Activated T-cell treated with anti-CD3 and anti-CD28 coated beads, Interleukin-2, amount 50 U/mL, for 24 hours (primary cell): ENCODE data around the gene SFMBT2.
"Not testable (repeated sequence)": the region's sequence is repeated elsewhere in the genome, so short reads cannot be mapped to it uniquely, and the experiment has no call there.

Experiments
- DNase-seq: peaks from one replicate; pipeline ENCODE4 v3.0.0-alpha.2; 2020
- H3K27ac Mint-ChIP-seq: 2 replicates; pipeline ENCODE4 v1.8.0; 2020; ENCODE audit warnings: mild to moderate bottlenecking, mixed read lengths
- H3K27me3 Mint-ChIP-seq: 2 replicates; pipeline ENCODE4 v1.8.0; 2020; ENCODE audit warnings: mixed read lengths
- H3K36me3 Mint-ChIP-seq: 2 replicates; pipeline ENCODE4 v1.8.0; 2020; ENCODE audit warnings: low read depth, mixed read lengths
- H3K4me1 Mint-ChIP-seq: 2 replicates; pipeline ENCODE4 v1.8.0; 2020; ENCODE audit warnings: low read depth, mixed read lengths
- H3K4me3 Mint-ChIP-seq: 2 replicates; pipeline ENCODE4 v1.8.0; 2020; ENCODE audit warnings: mild to moderate bottlenecking, moderate library complexity, mixed read lengths
- H3K9me3 Mint-ChIP-seq: 2 replicates; pipeline ENCODE4 v1.8.0; 2020; ENCODE audit warnings: mixed read lengths

SFMBT2 gene

DNA sequence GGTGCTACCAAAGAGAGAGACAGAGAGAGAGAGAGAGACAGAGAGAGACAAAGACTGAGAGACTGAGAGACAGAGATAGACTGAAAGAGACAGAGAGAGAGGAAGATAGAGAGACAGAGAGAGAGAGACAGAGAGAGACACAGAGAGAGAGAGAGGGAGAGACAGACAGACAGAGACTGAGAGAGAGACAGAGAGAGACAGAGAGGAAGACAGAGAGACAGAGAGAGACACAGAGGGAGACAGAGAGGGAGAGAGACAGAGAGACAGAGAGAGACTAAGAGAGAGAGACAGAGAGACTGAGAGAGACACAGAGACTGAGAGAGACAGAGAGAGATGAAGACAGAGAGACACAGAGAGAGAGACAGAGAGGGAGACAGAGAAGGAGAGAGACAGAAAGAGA, 91.2 kb downstream of the SFMBT2 start:
- peak overlapping the region; percentile 67 for H3K27ac Mint-ChIP-seq
- H3K27me3 Mint-ChIP-seq = no peaks in the 10 kb centered on the region
- H3K4me1 Mint-ChIP-seq = peaks cover 65% of the 10 kb centered on the region
- no peak overlapping the region for H3K4me3 Mint-ChIP-seq
- H3K36me3 Mint-ChIP-seq = peaks cover 61% of the 10 kb centered on the region
- peaks cover 12% of the 10 kb centered on the region for H3K9me3 Mint-ChIP-seq
- no peak for DNase-seq

DNA sequence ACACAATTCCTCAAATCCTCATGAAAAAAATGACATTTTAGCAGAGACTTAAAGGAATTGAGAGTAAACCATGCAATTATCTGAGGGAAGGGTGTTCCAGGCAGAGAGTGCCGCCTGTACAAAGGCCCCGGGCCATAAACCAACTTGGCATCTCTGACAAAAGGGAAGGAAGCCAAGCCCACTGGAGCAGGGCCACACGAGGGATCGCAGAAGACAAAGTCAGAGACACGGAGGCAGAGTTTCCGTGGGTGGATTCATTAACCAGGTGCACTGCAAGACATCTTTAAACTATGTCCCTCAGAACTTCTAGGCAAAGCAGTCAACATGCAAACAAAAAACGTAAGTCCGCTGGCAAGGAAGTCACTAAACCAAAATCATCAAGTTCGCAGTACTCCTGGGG, 92.0 kb downstream of the SFMBT2 start:
- H3K27me3 Mint-ChIP-seq = no peaks in the 10 kb centered on the region
- H3K4me3 Mint-ChIP-seq = no peak overlapping the region
- H3K4me1 Mint-ChIP-seq = peaks cover 71% of the 10 kb centered on the region
- H3K9me3 Mint-ChIP-seq = peaks cover 6% of the 10 kb centered on the region
- H3K36me3 Mint-ChIP-seq = peaks cover 56% of the 10 kb centered on the region
- H3K27ac Mint-ChIP-seq = no peak overlapping the region
- no peak for DNase-seq

DNA sequence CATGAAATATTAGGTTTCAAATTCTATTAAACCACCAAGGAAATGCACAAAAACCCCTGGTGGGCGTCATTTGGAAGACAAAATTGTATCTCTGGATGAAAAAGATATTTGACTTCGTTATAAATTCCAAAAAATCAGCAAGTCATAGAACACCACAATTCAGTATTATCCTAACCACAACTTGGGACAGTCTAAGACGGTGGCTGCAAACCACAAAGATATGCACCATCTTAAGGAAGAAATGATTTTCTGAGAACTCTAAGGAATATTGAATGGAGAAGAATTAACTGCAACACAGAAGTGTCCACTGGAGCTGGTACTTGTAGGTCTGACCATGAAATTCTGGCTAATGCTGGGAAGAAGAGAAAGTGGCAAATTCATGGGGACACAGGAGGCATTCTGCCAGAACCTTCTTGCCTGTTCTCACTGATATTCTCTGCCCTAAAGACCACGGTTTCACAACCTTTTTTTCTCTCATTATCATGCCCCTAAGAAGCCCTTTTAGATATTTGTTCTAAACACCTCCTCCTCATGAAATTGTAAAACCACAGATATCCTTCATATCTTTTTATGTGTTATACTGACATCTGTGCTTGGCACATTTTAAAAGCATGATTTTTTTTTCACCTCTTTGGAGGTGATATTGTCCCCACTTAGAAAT, 92.9 kb downstream of the SFMBT2 start:
- peaks cover 78% of the 10 kb centered on the region for H3K4me1 Mint-ChIP-seq
- DNase-seq = no peak
- H3K27me3 Mint-ChIP-seq = no peaks in the 10 kb centered on the region
- peak overlapping the region; percentile 47 for H3K27ac Mint-ChIP-seq
- peaks cover 6% of the 10 kb centered on the region for H3K9me3 Mint-ChIP-seq
- H3K36me3 Mint-ChIP-seq = peaks cover 58% of the 10 kb centered on the region
- no peak overlapping the region for H3K4me3 Mint-ChIP-seq

DNA sequence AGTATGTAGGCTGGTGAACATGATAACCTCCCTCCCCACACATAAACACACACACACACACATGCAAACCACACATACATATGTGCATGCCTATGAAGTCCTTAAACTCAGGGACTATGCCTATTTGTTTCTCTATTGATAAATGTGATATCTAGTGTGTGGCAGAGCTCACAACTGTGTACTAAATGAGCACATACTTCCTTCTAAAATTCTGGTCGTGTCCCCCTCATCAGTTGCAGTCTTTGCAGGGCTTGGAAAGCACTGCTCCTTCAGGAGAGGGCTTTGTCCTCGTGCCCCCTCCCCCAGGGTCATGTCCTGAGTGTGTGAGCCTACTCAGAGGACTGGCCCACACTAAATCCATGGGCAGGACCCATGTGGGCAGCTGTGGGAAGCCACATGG, 94.0 kb downstream of the SFMBT2 start:
- Mint-ChIP-seq H3K4me3 (no peak overlapping the region), H3K4me1 (peaks cover 87% of the 10 kb centered on the region), H3K27me3 (no peaks in the 10 kb centered on the region), H3K36me3 (peaks cover 55% of the 10 kb centered on the region), H3K9me3 (no peaks in the 10 kb centered on the region), H3K27ac (no peak overlapping the region)
- DNase-seq = no peak

DNA sequence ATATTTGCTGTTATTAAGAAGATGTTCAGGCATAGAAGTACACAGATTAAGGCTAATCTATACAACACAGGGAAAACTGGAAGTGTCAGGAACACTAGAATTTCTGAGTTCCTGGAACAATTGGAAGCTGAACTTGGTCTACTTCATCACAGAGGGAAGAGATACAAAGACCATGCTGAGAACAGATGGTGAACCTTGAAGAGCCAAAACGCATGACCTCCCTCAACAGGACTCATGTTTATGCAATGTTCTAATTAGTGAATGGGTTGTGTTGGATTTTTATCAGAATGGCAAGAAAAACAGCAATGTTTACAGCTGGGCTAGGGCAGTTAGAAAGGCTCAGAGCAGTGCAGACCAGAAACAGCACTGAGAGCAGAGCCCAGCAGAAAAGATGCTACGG, 94.9 kb downstream of the SFMBT2 start:
- Mint-ChIP-seq H3K9me3 (no peaks in the 10 kb centered on the region), H3K4me1 (peaks cover 92% of the 10 kb centered on the region), H3K27me3 (no peaks in the 10 kb centered on the region), H3K36me3 (peaks cover 56% of the 10 kb centered on the region), H3K4me3 (no peak overlapping the region), H3K27ac (peak overlapping the region; percentile 44)
- no peak for DNase-seq

DNA sequence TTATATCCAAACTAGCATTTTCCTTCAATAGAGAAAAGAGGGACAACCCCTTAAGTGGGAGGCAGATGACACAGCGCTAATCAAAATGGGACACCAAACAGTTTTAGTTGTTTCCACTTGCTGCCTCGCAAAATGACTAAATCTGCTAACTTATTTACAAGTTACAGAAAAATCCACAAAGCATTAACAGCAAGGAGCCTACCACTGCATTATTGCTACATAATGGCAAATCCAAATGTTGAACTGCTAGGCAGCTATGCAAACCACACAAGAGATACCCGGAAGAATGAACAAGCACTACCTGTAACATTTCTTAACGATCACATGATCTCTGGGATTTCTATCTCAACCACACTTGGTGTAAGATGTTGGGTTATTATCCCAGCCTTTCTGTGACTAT, 96.7 kb downstream of the SFMBT2 start:
- no peaks in the 10 kb centered on the region for H3K9me3 Mint-ChIP-seq
- no peak for DNase-seq
- peaks cover 63% of the 10 kb centered on the region for H3K36me3 Mint-ChIP-seq
- peak overlapping the region; percentile 13 for H3K4me3 Mint-ChIP-seq
- H3K4me1 Mint-ChIP-seq = peaks cover 76% of the 10 kb centered on the region
- peak overlapping the region; percentile 89 for H3K27ac Mint-ChIP-seq
- H3K27me3 Mint-ChIP-seq = no peaks in the 10 kb centered on the region

DNA sequence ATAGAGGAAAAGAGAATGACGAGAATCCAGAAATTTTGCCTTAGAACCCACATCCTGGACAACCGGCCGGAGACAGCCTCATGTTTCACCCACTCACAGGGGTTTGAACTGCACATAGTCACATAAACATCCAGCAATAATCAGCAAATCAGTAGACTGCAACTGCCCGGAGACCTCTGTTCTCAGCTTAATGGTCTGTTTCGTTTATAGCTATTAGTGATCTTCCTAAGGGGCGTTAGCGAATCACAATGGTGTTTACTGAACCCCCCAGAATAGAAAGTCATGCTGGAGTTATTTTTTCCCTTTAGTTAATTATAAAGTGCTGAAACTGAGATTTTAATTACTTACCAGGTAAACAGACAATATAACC, 98.4 kb downstream of the SFMBT2 start:
- H3K4me1 Mint-ChIP-seq = peaks cover 73% of the 10 kb centered on the region
- no peaks in the 10 kb centered on the region for H3K27me3 Mint-ChIP-seq
- peaks cover 66% of the 10 kb centered on the region for H3K36me3 Mint-ChIP-seq
- no peak for DNase-seq
- no peak overlapping the region for H3K4me3 Mint-ChIP-seq
- peaks cover 2% of the 10 kb centered on the region for H3K9me3 Mint-ChIP-seq
- H3K27ac Mint-ChIP-seq = no peak overlapping the region

DNA sequence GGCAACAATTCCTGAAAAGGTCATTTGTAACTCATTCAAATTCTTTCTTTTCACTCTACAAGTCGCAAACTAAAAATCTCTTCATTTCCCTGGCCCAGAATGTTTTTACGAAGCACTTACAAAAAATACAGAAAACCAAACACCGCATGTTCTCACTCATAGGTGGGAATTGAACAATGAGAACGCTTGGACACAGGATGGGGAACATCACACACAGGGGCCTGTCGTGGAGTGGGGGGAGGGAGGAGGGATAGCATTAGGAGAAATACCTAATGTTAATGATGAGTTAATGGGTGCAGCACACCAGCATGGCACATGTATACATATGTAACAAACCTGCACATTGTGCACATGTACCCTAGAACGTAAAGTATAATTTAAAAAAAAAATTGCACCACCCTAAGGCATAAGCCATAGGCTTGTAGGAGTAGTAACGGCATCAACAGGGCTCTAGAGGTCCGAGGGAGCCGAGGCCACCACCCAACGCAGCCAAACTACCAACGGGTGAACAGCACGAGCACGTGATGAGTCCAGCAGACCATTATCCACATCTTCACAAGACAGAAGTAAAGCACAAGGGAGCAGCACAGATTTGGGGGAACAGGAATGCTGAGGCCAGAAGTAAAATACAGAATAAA, 98.9 kb downstream of the SFMBT2 start:
- Mint-ChIP-seq H3K4me1 (peaks cover 75% of the 10 kb centered on the region), H3K36me3 (peaks cover 66% of the 10 kb centered on the region)
- H3K27ac Mint-ChIP-seq, H3K9me3 Mint-ChIP-seq, H3K4me3 Mint-ChIP-seq, DNase-seq, H3K27me3 Mint-ChIP-seq: not testable (repeated sequence)

DNA sequence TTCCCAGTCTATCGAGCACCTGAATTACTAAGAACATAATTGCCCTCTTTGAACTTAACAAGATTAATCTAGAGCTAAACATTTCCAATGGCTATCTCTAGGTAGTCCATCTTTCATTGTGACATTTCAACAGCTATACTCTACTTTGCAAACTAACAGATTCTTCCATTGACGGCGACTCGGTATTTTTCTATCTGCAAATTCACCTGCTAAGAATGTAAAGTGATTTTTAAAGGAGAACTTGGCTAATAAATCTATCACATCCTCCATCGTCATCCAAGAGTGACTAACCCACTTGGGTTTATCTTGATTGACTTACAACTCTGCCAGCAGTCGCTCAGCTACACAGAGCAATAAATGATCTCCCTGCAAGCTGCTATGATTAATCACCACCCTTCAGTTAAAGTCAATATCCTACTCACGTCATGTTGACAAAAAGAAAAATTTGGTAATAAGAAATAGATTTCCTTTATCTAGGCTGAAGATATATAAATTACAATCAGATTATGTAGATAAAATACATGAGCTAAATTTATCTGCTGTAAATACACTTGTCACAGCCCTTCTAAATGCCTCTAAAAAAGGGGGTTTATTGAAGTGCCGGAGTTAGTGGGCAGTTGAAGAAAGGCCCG, 99.5 kb downstream of the SFMBT2 start:
- peaks cover 2% of the 10 kb centered on the region for H3K9me3 Mint-ChIP-seq
- H3K27me3 Mint-ChIP-seq = no peaks in the 10 kb centered on the region
- no peak overlapping the region for H3K4me3 Mint-ChIP-seq
- H3K4me1 Mint-ChIP-seq = peaks cover 68% of the 10 kb centered on the region
- DNase-seq = no peak
- H3K36me3 Mint-ChIP-seq = peaks cover 62% of the 10 kb centered on the region
- H3K27ac Mint-ChIP-seq = no peak overlapping the region

DNA sequence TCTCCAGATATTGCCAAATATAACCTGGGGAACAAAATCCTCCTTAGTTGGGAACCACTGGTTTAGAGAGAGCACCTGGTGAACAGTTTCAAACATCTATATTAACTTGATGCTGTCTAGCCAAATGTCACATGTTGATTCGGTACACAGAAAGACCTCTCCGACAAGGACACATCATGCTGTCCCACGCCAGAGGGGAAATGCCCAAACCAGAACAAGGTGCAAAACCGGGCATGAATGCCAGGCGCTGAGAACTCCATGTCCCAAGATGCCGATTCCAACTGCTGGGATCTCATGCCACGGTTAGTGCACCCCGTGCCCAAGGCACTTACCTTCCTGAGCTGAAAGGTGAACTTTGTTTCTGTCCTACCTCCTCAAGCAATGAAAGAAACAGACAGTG, 100.8 kb downstream of the SFMBT2 start:
- Mint-ChIP-seq H3K27me3 (no peaks in the 10 kb centered on the region), H3K27ac (no peak overlapping the region), H3K4me1 (peaks cover 61% of the 10 kb centered on the region)

DNA sequence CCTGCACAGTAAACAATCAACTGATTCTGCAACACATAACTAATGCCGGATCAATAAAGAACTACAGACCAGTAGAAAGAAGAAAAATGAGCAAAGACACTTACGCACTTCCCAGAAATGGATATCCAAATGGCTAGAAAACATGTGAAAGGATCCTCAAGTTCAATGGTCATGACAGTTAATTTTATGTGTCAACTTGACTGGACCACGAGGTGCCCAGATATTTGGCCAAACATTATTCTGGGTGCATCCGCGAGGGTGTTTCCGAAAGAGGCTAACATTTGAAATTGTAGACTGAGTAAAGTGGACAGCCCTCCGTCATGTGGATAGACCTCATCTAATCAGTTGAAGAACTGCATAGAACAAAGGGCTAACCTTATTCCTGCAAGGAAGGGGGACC, 102.0 kb downstream of the SFMBT2 start:
- Mint-ChIP-seq H3K27me3 (no peaks in the 10 kb centered on the region), H3K4me1 (peaks cover 58% of the 10 kb centered on the region), H3K27ac (peak overlapping the region; percentile 41), H3K4me3 (no peak overlapping the region), H3K36me3 (peaks cover 75% of the 10 kb centered on the region), H3K9me3 (peaks cover 2% of the 10 kb centered on the region)
- DNase-seq = no peak

More for the DNA sequence above, 100.8 kb downstream of the SFMBT2 start:
- Mint-ChIP-seq H3K36me3 (peaks cover 67% of the 10 kb centered on the region), H3K9me3 (peaks cover 2% of the 10 kb centered on the region), H3K4me3 (no peak overlapping the region)
- no peak for DNase-seq

DNA sequence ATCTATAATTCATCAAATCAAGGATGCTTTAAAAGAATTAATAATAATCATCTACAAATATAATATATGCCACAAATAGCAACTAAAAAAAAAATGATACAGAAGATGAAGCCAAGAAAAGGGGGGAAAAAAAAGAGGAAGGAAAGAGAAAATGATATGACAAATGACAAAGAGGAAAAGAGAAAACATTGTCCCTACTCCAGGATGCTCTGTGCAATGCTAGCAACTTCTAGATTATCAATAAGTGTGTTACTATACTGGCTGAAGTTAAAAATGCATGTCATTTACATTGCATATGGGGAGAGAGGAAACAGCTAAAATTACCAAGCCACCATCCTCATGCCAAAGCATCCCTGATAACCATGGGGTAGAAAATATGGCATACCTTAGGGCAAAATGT, 104.2 kb downstream of the SFMBT2 start:
- DNase-seq = no peak
- H3K4me3 Mint-ChIP-seq = no peak overlapping the region
- peaks cover 60% of the 10 kb centered on the region for H3K4me1 Mint-ChIP-seq
- no peaks in the 10 kb centered on the region for H3K27me3 Mint-ChIP-seq
- peaks cover 2% of the 10 kb centered on the region for H3K9me3 Mint-ChIP-seq
- no peak overlapping the region for H3K27ac Mint-ChIP-seq
- H3K36me3 Mint-ChIP-seq = peaks cover 76% of the 10 kb centered on the region

DNA sequence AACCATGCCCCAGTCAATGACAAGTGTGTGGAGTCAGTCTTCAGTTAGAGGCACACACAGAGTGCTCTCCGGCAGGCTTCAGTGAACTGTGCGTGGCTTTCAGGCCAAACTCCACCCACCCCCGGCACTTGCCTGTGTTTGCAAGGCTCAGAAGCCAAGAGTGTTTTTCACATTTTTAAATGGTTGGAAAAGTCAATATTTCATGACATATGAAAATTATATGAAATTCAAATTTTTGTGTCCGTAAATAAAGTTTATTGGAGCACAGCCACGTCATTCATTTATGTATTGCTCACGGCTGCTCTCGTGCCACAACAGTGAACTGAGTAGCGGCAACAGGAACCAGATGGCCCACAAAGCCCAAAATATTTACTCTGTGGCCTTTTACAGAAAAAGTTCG, 104.7 kb downstream of the SFMBT2 start:
- peaks cover 77% of the 10 kb centered on the region for H3K36me3 Mint-ChIP-seq
- peaks cover 2% of the 10 kb centered on the region for H3K9me3 Mint-ChIP-seq
- no peaks in the 10 kb centered on the region for H3K27me3 Mint-ChIP-seq
- no peak for DNase-seq
- no peak overlapping the region for H3K4me3 Mint-ChIP-seq
- peaks cover 59% of the 10 kb centered on the region for H3K4me1 Mint-ChIP-seq
- H3K27ac Mint-ChIP-seq = no peak overlapping the region

DNA sequence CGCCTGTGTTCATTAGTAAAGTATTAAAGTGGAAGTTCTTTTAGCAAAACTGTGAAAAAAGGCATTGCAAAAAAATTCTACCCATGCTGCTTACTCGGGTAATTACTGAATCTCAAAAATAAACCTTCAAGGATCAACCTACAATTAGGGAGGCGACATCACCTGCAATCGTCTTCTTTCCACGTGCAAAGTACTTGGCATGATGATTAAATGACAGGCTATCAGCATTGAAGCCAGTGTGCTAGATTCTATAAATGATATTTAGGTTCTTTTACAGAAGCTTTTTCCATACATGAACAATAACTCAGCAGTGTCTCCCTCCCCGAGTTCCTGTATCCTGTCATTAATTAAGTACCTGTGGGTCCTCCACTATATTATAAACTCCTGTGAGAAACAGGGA, 105.8 kb downstream of the SFMBT2 start:
- no peak overlapping the region for H3K27ac Mint-ChIP-seq
- DNase-seq = no peak
- H3K4me1 Mint-ChIP-seq = peaks cover 64% of the 10 kb centered on the region
- no peak overlapping the region for H3K4me3 Mint-ChIP-seq
- H3K27me3 Mint-ChIP-seq = no peaks in the 10 kb centered on the region
- peaks cover 2% of the 10 kb centered on the region for H3K9me3 Mint-ChIP-seq
- H3K36me3 Mint-ChIP-seq = peaks cover 78% of the 10 kb centered on the region

DNA sequence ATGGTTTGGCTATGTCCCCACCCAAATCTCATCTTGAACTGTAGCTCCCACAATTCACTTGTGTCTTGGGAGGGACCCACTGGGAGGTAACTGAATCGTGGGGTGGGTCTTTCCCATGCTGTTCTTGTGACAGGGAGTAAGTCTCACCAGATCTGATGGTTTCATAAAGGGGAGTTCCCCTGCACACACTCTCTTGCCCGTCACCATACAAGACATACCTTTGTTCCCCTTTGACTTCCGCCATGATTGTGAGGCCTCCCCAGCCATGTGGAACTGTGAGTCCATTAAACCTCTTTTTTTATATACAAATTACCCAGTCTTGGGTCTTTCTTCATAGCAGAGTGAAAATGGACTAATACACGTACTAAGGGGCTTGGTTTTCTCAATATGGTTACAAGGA, 106.7 kb downstream of the SFMBT2 start:
- peaks cover 2% of the 10 kb centered on the region for H3K9me3 Mint-ChIP-seq
- no peak overlapping the region for H3K4me3 Mint-ChIP-seq
- no peaks in the 10 kb centered on the region for H3K27me3 Mint-ChIP-seq
- peaks cover 72% of the 10 kb centered on the region for H3K4me1 Mint-ChIP-seq
- DNase-seq = no peak
- peaks cover 77% of the 10 kb centered on the region for H3K36me3 Mint-ChIP-seq
- H3K27ac Mint-ChIP-seq = no peak overlapping the region
